Liver (tissue), 9 donors: ENCODE measurements around the gene SLC35F4. TPM values are rescaled to one million over a fixed set of nuclear protein-coding genes. Genes with fewer than 3 reads are reported as not detected.

Source experiments
- DNase-seq: peaks from one replicate; pipeline ENCODE4 v3.0.0-alpha.2; 2017; ENCODE audit warnings: low spot score
- H3K27ac ChIP-seq, 2 donors: one replicate each; pipeline ENCODE4 v1.7.0; 2013; ENCODE audit warnings: inconsistent platforms in 2 of 2, low read length in 2 of 2, control low read depth in 1 of 2, low read depth in 1 of 2, mild to moderate bottlenecking in 1 of 2
- H3K27me3 ChIP-seq, 4 donors: one replicate each; pipeline versions ENCODE4 v1.6.1 to v1.7.0; 2013; ENCODE audit warnings: low read length in 3 of 4, inconsistent platforms in 1 of 4, mild to moderate bottlenecking in 1 of 4, moderate library complexity in 1 of 4; ENCODE audit not compliant: control insufficient read depth in 4 of 4, insufficient read depth in 4 of 4
- H3K36me3 ChIP-seq, 4 donors: one replicate each; pipeline versions ENCODE4 v1.6.1 to v1.7.0; 2013; ENCODE audit warnings: low read length in 3 of 4, mild to moderate bottlenecking in 3 of 4, low read depth in 1 of 4, moderate library complexity in 1 of 4; ENCODE audit not compliant: control insufficient read depth in 4 of 4, insufficient read depth in 3 of 4
- H3K4me1 ChIP-seq, 4 donors: one replicate each; pipeline versions ENCODE4 v1.6.1 to v1.7.0; 2013; ENCODE audit warnings: low read length in 3 of 4, mild to moderate bottlenecking in 3 of 4, moderate library complexity in 1 of 4; ENCODE audit not compliant: control insufficient read depth in 4 of 4, insufficient read depth in 4 of 4
- H3K4me3 ChIP-seq, 3 donors: one replicate each; pipeline versions ENCODE4 v1.6.1 to v1.7.0; 2013; ENCODE audit warnings: low read length in 3 of 3, control low read depth in 1 of 3, low read depth in 1 of 3, mild to moderate bottlenecking in 1 of 3
- H3K9ac ChIP-seq, 2 donors: one replicate each; pipeline ENCODE4 v1.7.0; 2013; ENCODE audit warnings: low read length in 2 of 2, mild to moderate bottlenecking in 2 of 2, moderate library complexity in 2 of 2, control low read depth in 1 of 2, low read depth in 1 of 2
- H3K9me3 ChIP-seq, 4 donors: one replicate each; pipeline versions ENCODE4 v1.6.1 to v1.7.0; 2013; ENCODE audit warnings: low read length in 3 of 4; ENCODE audit not compliant: control insufficient read depth in 4 of 4
- CTCF ChIP-seq: fragments of 150-350 bp; IDR thresholded peaks from 2 replicates; pipeline ENCODE4 v1.5.1; 2017; ENCODE audit warnings: improper control_type of control experiment, low read depth, low read length; ENCODE audit not compliant: missing input control
- EGR1 ChIP-seq, 2 donors: IDR thresholded peaks; 2 replicates each; pipeline ENCODE4 v1.6.1; 2016 to 2018; ENCODE audit warnings: antibody characterized with exemption in 2 of 2, low read depth in 2 of 2
- FOXA1 ChIP-seq: IDR thresholded peaks from 2 replicates; pipeline ENCODE4 v1.6.1; 2016; ENCODE audit warnings: antibody characterized with exemption
- GABPA ChIP-seq, 2 donors: IDR thresholded peaks in 1 of 2; conservative IDR thresholded peaks in 1 of 2; 2 replicates each; pipeline ENCODE4 v1.6.1; 2016; ENCODE audit warnings: antibody characterized with exemption in 2 of 2, mild to moderate bottlenecking in 1 of 2, moderate library complexity in 1 of 2
- HNF4A ChIP-seq, 2 donors: conservative IDR thresholded peaks; 2 replicates each; pipeline ENCODE4 v1.6.1; 2016; ENCODE audit warnings: antibody characterized with exemption in 2 of 2, mild to moderate bottlenecking in 2 of 2
- HNF4G ChIP-seq: IDR thresholded peaks from 2 replicates; pipeline ENCODE4 v1.6.1; 2016; ENCODE audit warnings: antibody characterized with exemption
- JUND ChIP-seq, 2 donors: IDR thresholded peaks; 2 replicates each; pipeline ENCODE4 v1.6.1; 2016; ENCODE audit warnings: antibody characterized with exemption in 2 of 2
- NR2F2 ChIP-seq: IDR thresholded peaks from 2 replicates; pipeline ENCODE4 v1.6.1; 2016; ENCODE audit warnings: antibody characterized with exemption
- RAD21 ChIP-seq, 2 donors: IDR thresholded peaks; 2 replicates each; pipeline ENCODE4 v1.6.1; 2016; ENCODE audit warnings: antibody characterized with exemption in 2 of 2, mild to moderate bottlenecking in 2 of 2
- RXRA ChIP-seq, 2 donors: IDR thresholded peaks; 2 replicates each; pipeline ENCODE4 v1.6.1; 2017 to 2018; ENCODE audit warnings: antibody characterized with exemption in 2 of 2, mild to moderate bottlenecking in 1 of 2
- SP1 ChIP-seq: IDR thresholded peaks from 2 replicates; pipeline ENCODE4 v1.6.1; 2018; ENCODE audit warnings: antibody characterized with exemption, mild to moderate bottlenecking
- TAF1 ChIP-seq: conservative IDR thresholded peaks from 2 replicates; pipeline ENCODE4 v1.6.1; 2016; ENCODE audit warnings: antibody characterized with exemption, mild to moderate bottlenecking
- YY1 ChIP-seq: IDR thresholded peaks from 2 replicates; pipeline ENCODE4 v1.6.1; 2016; ENCODE audit warnings: antibody characterized with exemption, mild to moderate bottlenecking
- ZBTB33 ChIP-seq: IDR thresholded peaks from 2 replicates; pipeline ENCODE4 v1.6.1; 2016; ENCODE audit warnings: antibody characterized with exemption
- WGBS: extraction: QIAGEN DNeasy Blood & Tissue Kit; methylation state at CpG from one replicate; pipeline ENCODE4 v1.1.7; 2013; 5-methylcytosine and 5-hydroxymethylcytosine counted together
- polyA plus RNA-seq, 2 donors: library from polyadenylated mRNA; stranded (reverse) in 1 of 2; unstranded in 1 of 2; fragments of 200-250 nt in 1 of 2; fragments of >200 nt in 1 of 2; fragmentation: Nextera tagmentation in 1 of 2; extraction: Ambion mirVana in 1 of 2; gene quantifications; one replicate each; pipeline versions ENCODE4 v1.2.1 to v1.2.3, GENCODE V29; 2013 to 2015
- total RNA-seq, 2 donors: library from RNA; depleted of rRNA; stranded (reverse); fragments of >200 nt; gene quantifications; one replicate each; pipeline ENCODE4 v1.2.3, GENCODE V29; 2014
- TF ChIP-seq, protein P1 (sequence below): IDR thresholded peaks from 2 replicates; pipeline ENCODE4 v1.6.1; 2016; ENCODE audit warnings: antibody characterized with exemption
- TF ChIP-seq, protein P2 (sequence below): IDR thresholded peaks from 2 replicates; pipeline ENCODE4 v1.6.1; 2016; ENCODE audit warnings: antibody characterized with exemption
- TF ChIP-seq, protein P3 (sequence below): IDR thresholded peaks from 2 replicates; pipeline ENCODE4 v1.6.1; 2016; ENCODE audit warnings: antibody characterized with exemption, mild to moderate bottlenecking
- donor health status: healthy.
- donor health status: healthy.
- donor health status: healthy.
- donor health status: healthy.
- donor health status: healthy.

The SLC35F4 gene
- total and polyA plus RNA-seq, 4 donors = not detected

DNA sequence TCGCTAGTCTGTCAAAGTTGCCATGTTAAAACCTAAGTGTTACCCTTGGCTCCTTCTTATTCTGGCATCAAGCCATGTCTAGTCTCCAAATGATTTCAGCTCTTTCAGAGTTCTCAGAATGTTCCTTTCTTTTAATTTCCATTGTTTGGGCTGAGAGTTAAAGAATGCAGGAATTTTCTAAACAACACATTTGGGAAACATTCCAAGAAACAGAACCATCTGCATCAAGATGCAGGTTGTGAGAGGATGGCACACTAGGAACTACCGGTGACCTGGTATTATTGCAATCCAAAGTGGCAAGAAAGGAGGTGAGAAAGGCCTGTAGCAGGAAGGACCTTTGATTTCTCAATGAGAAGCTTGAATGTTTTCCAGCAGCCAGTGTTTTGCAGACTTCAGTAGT lies 30.1 kb downstream of the SLC35F4 start:
- H3K27me3 ChIP-seq = peaks cover 0 to 6% (median 0%) of the 10 kb centered on the region in 4 donors
- no peaks in the 10 kb centered on the region for H3K4me1 ChIP-seq
- no peak for DNase-seq
- no peaks in the 10 kb centered on the region for H3K36me3 ChIP-seq
- TF ChIP-seq JUND (IDR thresholded peaks at IDR 0.05) (no peak), NR2F2 (no peak), RAD21 (IDR thresholded peaks at IDR 0.05) (no peak), YY1 (no peak), ZBTB33 (no peak), HNF4G (no peak), SP1 (no peak), RXRA (IDR thresholded peaks at IDR 0.05) (no peak), GABPA (IDR thresholded peaks at IDR 0.05 in 1 of 2, conservative IDR thresholded peaks at IDR 0.05 in 1 of 2) (no peak)
- TF ChIP-seq, protein P1, sequence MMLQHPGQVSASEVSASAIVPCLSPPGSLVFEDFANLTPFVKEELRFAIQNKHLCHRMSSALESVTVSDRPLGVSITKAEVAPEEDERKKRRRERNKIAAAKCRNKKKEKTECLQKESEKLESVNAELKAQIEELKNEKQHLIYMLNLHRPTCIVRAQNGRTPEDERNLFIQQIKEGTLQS = no peak
- TF ChIP-seq, protein P2, sequence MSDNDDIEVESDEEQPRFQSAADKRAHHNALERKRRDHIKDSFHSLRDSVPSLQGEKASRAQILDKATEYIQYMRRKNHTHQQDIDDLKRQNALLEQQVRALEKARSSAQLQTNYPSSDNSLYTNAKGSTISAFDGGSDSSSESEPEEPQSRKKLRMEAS = no peak
- TF ChIP-seq, protein P3, sequence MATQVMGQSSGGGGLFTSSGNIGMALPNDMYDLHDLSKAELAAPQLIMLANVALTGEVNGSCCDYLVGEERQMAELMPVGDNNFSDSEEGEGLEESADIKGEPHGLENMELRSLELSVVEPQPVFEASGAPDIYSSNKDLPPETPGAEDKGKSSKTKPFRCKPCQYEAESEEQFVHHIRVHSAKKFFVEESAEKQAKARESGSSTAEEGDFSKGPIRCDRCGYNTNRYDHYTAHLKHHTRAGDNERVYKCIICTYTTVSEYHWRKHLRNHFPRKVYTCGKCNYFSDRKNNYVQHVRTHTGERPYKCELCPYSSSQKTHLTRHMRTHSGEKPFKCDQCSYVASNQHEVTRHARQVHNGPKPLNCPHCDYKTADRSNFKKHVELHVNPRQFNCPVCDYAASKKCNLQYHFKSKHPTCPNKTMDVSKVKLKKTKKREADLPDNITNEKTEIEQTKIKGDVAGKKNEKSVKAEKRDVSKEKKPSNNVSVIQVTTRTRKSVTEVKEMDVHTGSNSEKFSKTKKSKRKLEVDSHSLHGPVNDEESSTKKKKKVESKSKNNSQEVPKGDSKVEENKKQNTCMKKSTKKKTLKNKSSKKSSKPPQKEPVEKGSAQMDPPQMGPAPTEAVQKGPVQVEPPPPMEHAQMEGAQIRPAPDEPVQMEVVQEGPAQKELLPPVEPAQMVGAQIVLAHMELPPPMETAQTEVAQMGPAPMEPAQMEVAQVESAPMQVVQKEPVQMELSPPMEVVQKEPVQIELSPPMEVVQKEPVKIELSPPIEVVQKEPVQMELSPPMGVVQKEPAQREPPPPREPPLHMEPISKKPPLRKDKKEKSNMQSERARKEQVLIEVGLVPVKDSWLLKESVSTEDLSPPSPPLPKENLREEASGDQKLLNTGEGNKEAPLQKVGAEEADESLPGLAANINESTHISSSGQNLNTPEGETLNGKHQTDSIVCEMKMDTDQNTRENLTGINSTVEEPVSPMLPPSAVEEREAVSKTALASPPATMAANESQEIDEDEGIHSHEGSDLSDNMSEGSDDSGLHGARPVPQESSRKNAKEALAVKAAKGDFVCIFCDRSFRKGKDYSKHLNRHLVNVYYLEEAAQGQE = no peak
- H3K27ac ChIP-seq = no peak overlapping the region
- 85% methylated on average over 2 of the region's 2 CpGs for WGBS
- H3K4me3 ChIP-seq = no peak overlapping the region
- H3K9ac ChIP-seq = no peak overlapping the region
- no peaks in the 10 kb centered on the region for H3K9me3 ChIP-seq

- Histone ChIP-seq H3K36me3 (no peaks in the 10 kb centered on the region), H3K27me3 (peaks cover 0 to 6% (median 0%) of the 10 kb centered on the region in 4 donors), H3K4me1 (no peaks in the 10 kb centered on the region), H3K9me3 (no peaks in the 10 kb centered on the region), H3K27ac (no peak overlapping the region), H3K9ac (no peak overlapping the region), H3K4me3 (no peak overlapping the region)
- WGBS = 87% methylated on average over 3 of the region's 3 CpGs
- no peak for DNase-seq
- TF ChIP-seq HNF4A (conservative IDR thresholded peaks at IDR 0.05) (no peak), FOXA1 (no peak), SP1 (no peak), YY1 (no peak), ZBTB33 (no peak), RXRA (IDR thresholded peaks at IDR 0.05) (no peak), EGR1 (IDR thresholded peaks at IDR 0.05; ENCODE audit: low read depth in 2 of 2) (no peak), GABPA (IDR thresholded peaks at IDR 0.05 in 1 of 2, conservative IDR thresholded peaks at IDR 0.05 in 1 of 2) (no peak), TAF1 (no peak), NR2F2 (no peak), JUND (IDR thresholded peaks at IDR 0.05) (no peak), CTCF (no peak)
- TF ChIP-seq, protein P1 = no peak
- TF ChIP-seq, protein P3 = no peak
- TF ChIP-seq, protein P2 = no peak
These were observed 30.9 kb downstream of the SLC35F4 start for GRCh38 chr14:57834961-57835360.
